Activated CD4-positive, alpha-beta T cell treated with anti-CD3 and anti-CD28 coated beads, Interleukin-10, Interleukin-2, amounts not matched to agents 100 ng/mL and 50 ng/mL, durations not matched to agents 16 hours and 8 hours (primary cell): ENCODE measurements around the gene ZNF678.
"Not testable (repeated sequence)": the region's sequence is repeated elsewhere in the genome, so short reads cannot be mapped to it uniquely, and the experiment has no call there.

Source experiments
- DNase-seq: peaks from one replicate; pipeline ENCODE4 v3.0.0-alpha.2; 2020

The ZNF678 gene

GRCh38 chr1:227563324-227564201, at the start of gene ZNF678:
ZNF678 (plus strand) TSS chr1:227563556; CDS start chr1:227650992, 87,436 bp downstream.
- DNase-seq, result peak; percentile 94

GRCh38 chr1:227518876-227519275, 44.5 kb upstream of the ZNF678 start:
- DNase-seq, result no peak

- DNase-seq, result no peak
Observed at GRCh38 chr1:227521782-227522181, 41.6 kb upstream of the ZNF678 start.

GRCh38 chr1:227526524-227526923, 36.8 kb upstream of the ZNF678 start:
- no peak for DNase-seq

GRCh38 chr1:227532019-227532619, 31.2 kb upstream of the ZNF678 start:
- no peak for DNase-seq

GRCh38 chr1:227540170-227541098, 22.9 kb upstream of the ZNF678 start:
- no peak for DNase-seq

GRCh38 chr1:227541129-227541528, 22.2 kb upstream of the ZNF678 start:
- no peak for DNase-seq

GRCh38 chr1:227541796-227542152, 21.6 kb upstream of the ZNF678 start:
- no peak for DNase-seq

- DNase-seq, result peak; percentile 90
Observed at GRCh38 chr1:227542153-227543120, 20.9 kb upstream of the ZNF678 start.

GRCh38 chr1:227543283-227544066, 19.9 kb upstream of the ZNF678 start:
- DNase-seq, result no peak

- DNase-seq, result no peak
Observed at GRCh38 chr1:227544067-227545050, 19.0 kb upstream of the ZNF678 start.

GRCh38 chr1:227545361-227545760, 18.0 kb upstream of the ZNF678 start:
- no peak for DNase-seq

GRCh38 chr1:227546059-227546458, 17.3 kb upstream of the ZNF678 start:
- no peak for DNase-seq

GRCh38 chr1:227546598-227547309, 16.6 kb upstream of the ZNF678 start:
- no peak for DNase-seq

GRCh38 chr1:227547310-227548118, 15.8 kb upstream of the ZNF678 start:
- DNase-seq, result no peak

GRCh38 chr1:227548119-227548397, 15.3 kb upstream of the ZNF678 start:
- no peak for DNase-seq

GRCh38 chr1:227548448-227548847, 14.9 kb upstream of the ZNF678 start:
- DNase-seq, result no peak

- DNase-seq, result no peak
Observed at GRCh38 chr1:227549892-227550291, 13.5 kb upstream of the ZNF678 start.

- not testable (repeated sequence) for DNase-seq
Observed at GRCh38 chr1:227551881-227552280, 11.5 kb upstream of the ZNF678 start.
